Measurements from ENCODE around the gene ZNF70. TPM values are rescaled to one million over a fixed set of nuclear protein-coding genes. Genes with fewer than 3 reads are reported as not detected.

ZNF70 gene
- total RNA-seq, 1 experiment from 2014 or later: 3.2 TPM

- no peaks in the 10 kb centered on the region for H4K20me1 ChIP-seq (ENCODE audit: insufficient read depth)
- ATAC-seq: no peak
- H3K4me1 ChIP-seq (ENCODE audit: control insufficient read depth in 1 of 2, insufficient read depth in 2 of 2, low read length in 2 of 2): peaks cover 10 to 21% of the 10 kb centered on the region in 2 experiments
- ChIA-PET POLR2A (no interaction called here), RAD21 (ENCODE audit: low non-redundant PET in 1 of 2, low total read pairs in 2 of 2, uncharacterized antibody in 2 of 2, unreplicated experiment in 2 of 2) (no interaction called here), CTCF (no interaction called here)
- H3K9ac ChIP-seq (ENCODE audit: low read length): no peak overlapping the region
- no peak overlapping the region for H3K4me3 ChIP-seq (replicated peaks in 1 of 2; ENCODE audit: low read depth in 1 of 2, low read length in 2 of 2)
- no peak for DNase-seq (ENCODE audit: low read depth, low spot score)
- no peaks in the 10 kb centered on the region for H3K9me3 ChIP-seq (ENCODE audit: control insufficient read depth in 1 of 2, insufficient read depth in 1 of 2, low read depth in 1 of 2, low read length in 2 of 2)
- BruUV-seq (replicated peaks): no TSS peak
- no peaks in the 10 kb centered on the region for H3K9me2 ChIP-seq (ENCODE audit: insufficient read depth)
- TF ChIP-seq ZFX (IDR thresholded peaks at IDR 0.05) (no peak), REST (IDR thresholded peaks at IDR 0.05; ENCODE audit: low read depth) (no peak), ELF1 (IDR thresholded peaks at IDR 0.05; ENCODE audit: borderline replicate concordance, low read depth) (no peak), MAX (IDR thresholded peaks at IDR 0.05) (no peak), SIN3A (IDR thresholded peaks at IDR 0.05; ENCODE audit: low read depth) (no peak)
- no peak overlapping the region for H3K27ac ChIP-seq (ENCODE audit: low read depth, low read length)
- H2AFZ ChIP-seq (ENCODE audit: low read depth, low read length, poor library complexity, severe bottlenecking): no peak overlapping the region
- no peak overlapping the region for H3K4me2 ChIP-seq (ENCODE audit: low read length)
- H3K36me3 ChIP-seq (ENCODE audit: control insufficient read depth in 1 of 2, insufficient read depth in 2 of 2, low read length in 2 of 2): peaks cover 7 to 9% of the 10 kb centered on the region in 2 experiments; a peak in 1 of 4 replicates
- peaks cover 20% of the 10 kb centered on the region for H3K79me2 ChIP-seq (ENCODE audit: insufficient read depth, low read length)
- intact Hi-C loops (cut with micrococcal nuclease): no loop called here
- H3K27me3 ChIP-seq (ENCODE audit: insufficient read depth, low read length): no peaks in the 10 kb centered on the region
Observed at GRCh38 chr22:23718371-23719165, 32.3 kb downstream of the ZNF70 start.
